Measurements from ENCODE around the gene KANTR. TPM values are rescaled to one million over a fixed set of nuclear protein-coding genes. Genes with fewer than 3 reads are reported as not detected.

The KANTR gene
- total RNA-seq, 1 donor from 2014 or later = 10.1 TPM

DNA sequence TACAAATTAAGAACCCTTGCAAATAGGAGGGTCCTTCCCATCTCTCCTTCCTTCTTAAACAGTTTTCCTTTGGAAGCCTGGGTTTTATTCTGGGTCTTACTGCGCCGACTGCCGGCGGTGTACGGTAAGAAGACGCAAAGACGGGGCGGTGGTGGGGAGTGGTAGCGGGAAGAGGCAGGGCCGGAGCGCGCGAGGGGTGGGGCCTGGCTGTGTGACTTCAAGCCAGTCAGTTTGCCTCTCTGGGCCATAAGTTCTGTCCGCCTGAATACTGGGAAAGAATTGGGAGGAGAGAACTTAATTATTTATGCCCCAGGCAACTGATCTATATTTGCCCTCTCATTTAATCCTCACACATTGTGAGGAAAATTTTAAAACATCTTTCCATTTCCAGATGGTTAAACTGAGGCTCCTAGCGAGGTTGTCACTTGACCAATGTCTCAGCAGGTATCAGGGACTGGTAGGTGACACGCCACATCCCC is 726 bp upstream of the KANTR start:
- peak; percentile 64 for DNase-seq (ENCODE audit: low read depth, low spot score)
- peaks cover 38% of the 10 kb centered on the region for H3K4me1 Mint-ChIP-seq
- H3K27me3 Mint-ChIP-seq (ENCODE audit: low read depth) = no peaks in the 10 kb centered on the region
- no peaks in the 10 kb centered on the region for H3K9me3 Mint-ChIP-seq
- H3K27ac Mint-ChIP-seq (ENCODE audit: unreplicated experiment) = peak overlapping the region; percentile 96
- no peaks in the 10 kb centered on the region for H3K36me3 Mint-ChIP-seq (ENCODE audit: low read depth)
- TF ChIP-seq, protein P1, sequence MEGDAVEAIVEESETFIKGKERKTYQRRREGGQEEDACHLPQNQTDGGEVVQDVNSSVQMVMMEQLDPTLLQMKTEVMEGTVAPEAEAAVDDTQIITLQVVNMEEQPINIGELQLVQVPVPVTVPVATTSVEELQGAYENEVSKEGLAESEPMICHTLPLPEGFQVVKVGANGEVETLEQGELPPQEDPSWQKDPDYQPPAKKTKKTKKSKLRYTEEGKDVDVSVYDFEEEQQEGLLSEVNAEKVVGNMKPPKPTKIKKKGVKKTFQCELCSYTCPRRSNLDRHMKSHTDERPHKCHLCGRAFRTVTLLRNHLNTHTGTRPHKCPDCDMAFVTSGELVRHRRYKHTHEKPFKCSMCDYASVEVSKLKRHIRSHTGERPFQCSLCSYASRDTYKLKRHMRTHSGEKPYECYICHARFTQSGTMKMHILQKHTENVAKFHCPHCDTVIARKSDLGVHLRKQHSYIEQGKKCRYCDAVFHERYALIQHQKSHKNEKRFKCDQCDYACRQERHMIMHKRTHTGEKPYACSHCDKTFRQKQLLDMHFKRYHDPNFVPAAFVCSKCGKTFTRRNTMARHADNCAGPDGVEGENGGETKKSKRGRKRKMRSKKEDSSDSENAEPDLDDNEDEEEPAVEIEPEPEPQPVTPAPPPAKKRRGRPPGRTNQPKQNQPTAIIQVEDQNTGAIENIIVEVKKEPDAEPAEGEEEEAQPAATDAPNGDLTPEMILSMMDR (conservative IDR thresholded peaks at IDR 0.05) = peak; percentile 65
- peak overlapping the region; percentile 95 for H3K4me3 Mint-ChIP-seq

DNA sequence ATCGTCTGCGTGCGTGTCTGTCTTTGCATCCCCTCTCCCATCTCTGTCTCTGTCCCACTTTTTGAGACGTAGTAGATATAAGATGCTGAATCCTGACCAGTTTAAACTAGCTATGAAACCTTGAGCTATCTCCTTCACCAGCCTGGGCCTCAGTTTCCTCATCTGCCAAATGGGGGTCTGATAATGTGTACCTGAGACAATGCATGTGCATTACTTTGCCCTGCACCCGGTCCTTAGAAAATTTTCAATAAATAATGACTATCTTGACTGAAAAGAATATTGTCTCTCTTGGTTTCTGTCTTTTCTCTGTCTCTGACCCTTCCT is 602 bp downstream of the KANTR start:
- Mint-ChIP-seq H3K27me3 (ENCODE audit: low read depth) (no peaks in the 10 kb centered on the region), H3K36me3 (ENCODE audit: low read depth) (peaks cover 3% of the 10 kb centered on the region), H3K9me3 (peaks cover 3% of the 10 kb centered on the region), H3K4me1 (peaks cover 26% of the 10 kb centered on the region), H3K4me3 (peak overlapping the region; percentile 95), H3K27ac (ENCODE audit: unreplicated experiment) (peak overlapping the region; percentile 84)
- TF ChIP-seq, protein P1 (conservative IDR thresholded peaks at IDR 0.05) = no peak
- no peak for DNase-seq (ENCODE audit: low read depth, low spot score)

DNA sequence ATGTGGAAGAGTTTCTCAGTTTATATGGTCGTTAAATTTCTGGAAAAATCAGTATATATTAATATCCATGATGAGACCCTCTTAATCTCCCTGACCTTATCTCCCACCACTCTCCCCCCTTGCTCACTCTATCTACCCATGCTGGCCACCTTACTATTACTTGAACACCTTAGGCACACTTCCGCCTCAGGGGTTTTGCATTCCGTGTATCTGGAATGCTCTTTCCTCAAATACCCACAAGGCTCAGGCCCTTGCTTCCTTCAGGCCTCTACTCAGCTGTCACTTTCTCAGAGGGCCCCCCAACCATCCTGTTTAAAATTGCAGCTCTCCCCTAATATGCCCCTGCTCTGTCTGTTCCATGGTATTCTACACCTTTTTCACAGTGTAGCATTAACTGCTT is 1.9 kb downstream of the KANTR start:
- H3K4me3 Mint-ChIP-seq = peak overlapping the region; percentile 50
- H3K4me1 Mint-ChIP-seq = peaks cover 26% of the 10 kb centered on the region
- peaks cover 3% of the 10 kb centered on the region for H3K9me3 Mint-ChIP-seq
- no peak overlapping the region for H3K27ac Mint-ChIP-seq (ENCODE audit: unreplicated experiment)
- TF ChIP-seq, protein P1 (conservative IDR thresholded peaks at IDR 0.05) = no peak
- no peak for DNase-seq (ENCODE audit: low read depth, low spot score)
- peaks cover 3% of the 10 kb centered on the region for H3K36me3 Mint-ChIP-seq (ENCODE audit: low read depth)
- H3K27me3 Mint-ChIP-seq (ENCODE audit: low read depth) = no peaks in the 10 kb centered on the region

DNA sequence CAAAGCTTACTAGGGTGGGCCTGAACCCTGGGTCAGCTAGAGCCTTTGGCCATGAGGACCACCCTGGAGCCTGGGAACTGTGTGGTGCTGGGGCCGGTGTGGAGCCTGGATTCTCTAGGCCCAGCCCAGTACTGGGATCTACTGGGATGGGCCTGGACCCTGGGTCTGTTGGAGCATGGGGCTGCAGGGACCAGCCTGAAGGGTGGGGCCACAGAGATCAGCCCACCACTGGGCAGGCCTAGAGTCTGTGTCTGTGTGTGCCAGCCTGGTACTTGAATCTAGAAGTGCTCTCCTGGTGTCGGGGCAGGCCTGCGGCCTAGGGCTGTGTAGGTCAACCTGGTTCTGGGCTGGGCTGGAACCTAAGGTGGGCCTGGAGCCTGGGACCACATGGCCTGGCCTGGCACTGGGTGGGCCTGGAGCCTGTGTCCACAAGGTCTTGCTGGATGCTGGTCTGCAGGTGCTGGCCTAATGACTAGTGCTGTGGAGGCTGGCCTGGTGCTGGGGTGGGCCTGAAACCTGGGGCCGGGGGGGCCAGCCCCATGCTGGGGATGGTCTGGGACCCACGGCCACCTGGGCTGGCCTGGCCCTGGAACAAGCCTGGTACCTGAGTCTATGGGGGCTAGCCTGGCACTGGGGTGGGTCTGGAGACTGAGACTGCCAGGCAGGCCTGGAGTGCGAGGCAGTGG is 21.1 kb downstream of the KANTR start:
- H3K36me3 Mint-ChIP-seq (ENCODE audit: low read depth) = peaks cover 11% of the 10 kb centered on the region
- DNase-seq (ENCODE audit: low read depth, low spot score) = no peak
- H3K27me3 Mint-ChIP-seq (ENCODE audit: low read depth) = no peaks in the 10 kb centered on the region
- TF ChIP-seq, protein P1 (conservative IDR thresholded peaks at IDR 0.05) = no peak
- H3K9me3 Mint-ChIP-seq = no peaks in the 10 kb centered on the region
- no peak overlapping the region for H3K4me3 Mint-ChIP-seq
- H3K4me1 Mint-ChIP-seq = no peaks in the 10 kb centered on the region
- no peak overlapping the region for H3K27ac Mint-ChIP-seq (ENCODE audit: unreplicated experiment)

DNA sequence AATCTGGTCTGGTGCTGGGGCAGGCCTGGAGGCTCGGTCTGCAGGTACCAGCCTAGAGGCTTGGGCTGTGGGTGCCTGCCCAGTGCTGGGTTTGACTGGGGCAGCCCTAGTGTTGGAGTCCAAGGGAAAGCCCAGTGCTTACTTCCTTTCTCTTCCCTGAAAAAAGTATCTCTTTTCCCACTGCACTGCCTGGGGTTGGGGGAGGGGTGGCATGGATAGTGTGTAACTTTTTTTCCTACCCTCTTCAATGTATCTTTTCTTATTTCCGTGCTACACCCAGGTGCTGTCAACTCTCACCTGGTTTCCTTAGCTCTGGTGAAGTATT is 21.6 kb downstream of the KANTR start:
- no peaks in the 10 kb centered on the region for H3K9me3 Mint-ChIP-seq
- H3K27ac Mint-ChIP-seq (ENCODE audit: unreplicated experiment) = no peak overlapping the region
- no peaks in the 10 kb centered on the region for H3K27me3 Mint-ChIP-seq (ENCODE audit: low read depth)
- no peaks in the 10 kb centered on the region for H3K4me1 Mint-ChIP-seq
- peaks cover 8% of the 10 kb centered on the region for H3K36me3 Mint-ChIP-seq (ENCODE audit: low read depth)
- H3K4me3 Mint-ChIP-seq = no peak overlapping the region
- TF ChIP-seq, protein P1 (conservative IDR thresholded peaks at IDR 0.05) = no peak
- DNase-seq (ENCODE audit: low read depth, low spot score) = no peak

Data from neural crest cell (in vitro differentiated cells).